Activated naive CD8-positive, alpha-beta T cell treated with anti-CD3 and anti-CD28 coated beads, Interleukin-2, amount 50 U/mL, for 16 hours (primary cell): ENCODE data around the gene PRR16.

ENCODE experiments used
- DNase-seq: peaks from one replicate; pipeline ENCODE4 v3.0.0-alpha.2; 2020; ENCODE audit warnings: low read depth, low spot score

The PRR16 gene

DNA sequence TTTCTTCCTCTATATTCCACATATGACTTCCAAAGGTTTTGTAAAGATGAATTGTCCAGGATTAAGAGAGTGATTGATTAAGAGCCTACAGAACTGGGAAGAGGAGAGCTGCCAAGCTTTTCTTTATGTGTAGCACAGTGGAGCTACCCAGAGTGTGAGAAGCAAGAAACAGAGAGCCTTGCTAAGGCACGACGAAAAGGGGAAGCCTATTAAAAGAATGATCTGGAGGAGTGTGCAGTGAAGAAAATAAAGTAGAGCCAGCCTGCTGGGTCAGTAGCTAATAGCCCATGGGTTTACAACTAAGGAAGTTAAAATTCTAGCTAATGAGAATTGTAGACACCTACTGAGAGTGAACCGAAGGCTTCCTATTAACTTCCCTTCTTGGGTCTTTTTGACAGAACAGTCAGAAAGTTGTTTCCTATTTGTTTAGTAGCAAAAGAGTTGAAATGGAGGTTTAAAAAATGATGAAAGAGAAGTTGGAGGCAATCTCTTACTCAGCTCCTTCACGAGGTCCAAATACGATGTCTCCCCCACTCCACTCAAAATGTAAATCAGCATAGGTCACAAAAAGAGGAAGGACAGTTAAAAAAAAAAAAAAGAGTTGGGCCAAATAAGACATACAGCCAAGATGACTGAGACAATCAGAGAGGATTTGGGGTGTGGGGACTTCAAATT lies 957 bp upstream of the PRR16 start:
- DNase-seq: no peak

DNA sequence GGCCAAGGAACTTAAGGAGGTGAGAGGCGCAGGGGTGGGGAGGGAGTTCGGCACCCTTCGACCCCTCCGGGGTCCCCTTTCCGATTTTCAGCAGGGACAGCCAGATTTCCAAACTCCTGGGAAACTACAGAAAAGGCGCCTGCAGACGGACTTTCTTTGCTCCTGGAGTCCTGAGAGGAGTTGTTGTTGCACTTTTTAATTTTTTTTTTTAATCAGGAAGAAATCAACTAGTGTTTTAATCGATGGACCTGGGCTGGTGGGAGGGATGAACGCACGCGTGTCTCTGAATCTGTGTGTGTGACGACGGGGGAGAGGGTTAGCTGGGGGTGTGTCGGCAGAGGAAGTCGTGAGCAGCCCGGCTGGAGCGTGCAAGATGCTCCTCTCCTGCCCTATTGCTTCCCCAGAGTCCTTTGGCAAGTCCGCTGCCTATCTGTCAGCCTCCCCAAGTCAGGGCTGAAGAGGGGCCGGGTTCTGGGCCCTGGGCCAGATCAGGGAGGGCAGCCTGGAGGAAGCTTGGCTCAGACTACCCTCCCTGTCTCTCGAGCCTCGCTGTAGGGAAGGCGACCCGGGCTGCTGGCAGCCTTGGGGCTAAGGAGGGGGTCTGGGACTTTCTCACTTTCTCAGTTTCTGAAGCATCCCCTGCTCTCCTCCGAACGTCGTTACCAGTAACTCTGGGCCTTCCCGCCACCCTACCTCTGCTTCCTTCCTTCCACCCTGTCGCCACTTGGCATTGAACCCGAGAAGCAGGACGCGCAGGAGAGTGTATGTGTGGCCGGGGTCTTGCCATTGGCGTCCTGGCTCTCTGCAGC lies 731 bp downstream of the PRR16 start:
- no peak for DNase-seq

DNA sequence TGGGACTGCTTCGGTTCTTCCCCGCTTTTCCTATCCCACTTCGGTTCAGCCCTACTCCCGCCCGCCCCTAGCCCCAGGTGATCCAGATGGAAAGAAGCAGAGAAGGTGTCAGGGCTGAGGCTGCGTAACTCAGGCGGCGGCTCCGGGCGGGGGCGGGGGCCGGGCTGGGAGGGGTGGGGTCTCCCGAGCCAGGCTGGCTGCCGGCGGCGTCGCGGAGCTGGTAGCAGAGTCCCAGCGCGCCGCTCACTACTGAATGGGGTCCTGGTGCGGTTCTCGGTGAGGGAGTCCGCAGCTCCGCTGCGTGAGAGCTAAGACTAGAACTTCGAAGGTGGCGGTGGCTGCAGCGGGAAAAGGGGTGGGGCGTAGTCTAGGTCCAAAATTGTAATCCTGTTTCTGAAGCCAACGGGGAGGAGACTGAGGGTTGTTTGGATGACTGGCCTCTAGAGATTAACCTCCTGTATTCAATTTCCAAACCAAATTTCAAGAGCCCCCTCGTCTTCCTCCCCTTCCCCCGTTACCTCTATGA lies 1.4 kb downstream of the PRR16 start:
- no peak for DNase-seq

DNA sequence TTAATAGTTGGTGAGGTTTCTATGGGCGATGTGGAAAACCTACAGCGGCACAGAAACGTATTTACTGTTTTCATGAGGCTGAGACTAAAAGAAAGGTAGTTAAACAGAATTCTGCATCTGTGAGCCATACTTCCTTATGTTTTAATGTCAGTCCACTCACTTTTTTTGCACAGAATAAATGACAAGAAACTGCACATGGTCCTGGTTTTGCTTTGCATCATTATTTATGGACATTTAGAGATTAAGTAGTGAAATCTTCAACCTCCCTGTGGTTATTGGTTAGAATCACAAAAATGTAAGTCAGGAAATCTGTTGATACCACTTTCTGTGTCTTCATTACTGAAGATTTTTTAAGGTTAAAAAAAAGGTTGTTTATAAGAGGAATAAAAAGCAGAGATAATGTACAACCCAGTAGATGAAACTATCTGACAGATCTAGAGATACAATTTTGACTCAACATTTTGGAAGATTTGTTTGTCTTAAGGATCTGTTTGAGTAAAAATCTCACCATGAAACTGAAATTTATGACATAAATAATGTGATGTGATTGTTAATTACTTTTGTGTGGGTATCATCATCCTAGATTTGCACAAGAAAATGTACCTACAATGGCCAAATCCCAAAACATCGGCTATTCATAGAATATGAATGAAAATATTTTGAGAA lies 2.4 kb downstream of the PRR16 start:
- no peak for DNase-seq

DNA sequence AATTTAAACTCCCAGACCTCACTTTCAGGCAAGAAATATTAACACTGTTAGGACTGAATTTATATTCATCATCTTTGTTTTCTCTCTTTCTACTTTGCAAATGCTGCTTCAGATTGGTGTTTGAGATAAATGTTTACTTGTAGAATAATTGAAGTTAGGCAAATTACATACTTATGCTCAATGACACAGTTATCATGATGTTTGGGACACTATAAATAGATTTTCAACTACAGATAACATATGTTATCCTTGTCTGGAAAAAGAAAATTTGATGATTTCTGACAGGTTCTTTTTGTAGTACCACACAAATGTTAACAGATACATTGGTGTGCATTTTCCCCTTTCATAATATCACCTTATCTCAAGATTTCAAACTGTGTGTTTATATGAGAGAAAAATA lies 7.9 kb downstream of the PRR16 start:
- DNase-seq: no peak

DNA sequence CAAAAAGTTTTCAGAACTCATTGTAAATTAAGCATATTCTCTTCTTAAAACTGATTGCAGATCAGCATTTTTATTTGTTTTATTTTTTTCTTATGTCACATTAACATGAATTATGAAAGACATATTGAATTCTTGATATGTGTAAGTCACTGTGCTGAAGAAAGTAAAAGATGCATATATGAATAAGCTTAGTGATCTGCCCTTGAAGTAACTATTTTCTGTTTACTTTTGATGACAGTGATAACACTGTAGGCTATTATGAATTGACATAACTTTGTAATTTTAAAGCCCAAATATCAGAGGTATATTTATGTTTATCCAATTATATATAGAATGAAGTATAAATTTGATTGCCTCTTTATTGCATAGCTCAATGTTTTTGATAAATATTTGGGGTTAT lies 8.8 kb downstream of the PRR16 start:
- no peak for DNase-seq

DNA sequence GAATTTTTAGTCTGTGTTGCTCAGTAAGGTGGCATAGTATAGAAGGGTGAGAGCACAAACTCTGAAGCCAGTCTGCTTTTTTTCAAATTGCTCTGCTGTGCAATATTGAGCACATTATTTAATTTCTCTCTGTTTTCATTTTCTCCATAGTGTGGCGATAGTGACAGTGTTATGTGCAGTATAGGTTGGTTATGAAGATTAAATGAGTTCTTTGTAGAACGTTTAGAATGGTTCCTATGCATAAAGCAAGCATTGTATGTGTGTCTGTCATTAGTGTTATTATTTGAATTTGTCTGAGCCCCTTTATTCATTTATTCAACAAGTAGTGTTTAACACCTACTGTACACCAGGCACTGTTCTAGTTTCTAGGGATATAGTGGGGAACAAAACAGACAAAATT lies 9.2 kb downstream of the PRR16 start:
- no peak for DNase-seq

DNA sequence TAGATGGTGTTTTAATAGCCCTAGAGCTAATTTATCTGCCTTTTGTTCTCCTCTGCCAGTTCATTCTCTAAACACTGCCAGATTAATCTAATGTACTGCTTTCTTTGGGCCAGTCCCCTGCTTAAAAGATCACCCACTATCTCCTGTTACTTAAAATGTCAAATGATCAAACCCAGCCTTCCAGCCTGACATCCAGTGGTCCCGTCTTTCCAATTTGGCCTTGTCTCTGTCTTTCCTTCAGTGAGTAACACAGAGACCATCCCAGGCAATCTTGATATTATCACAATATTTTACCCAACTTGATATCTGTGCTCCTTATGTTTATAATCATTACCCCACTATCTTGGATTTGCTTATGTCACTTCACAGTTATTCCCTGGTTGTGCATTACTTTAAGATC lies 12.0 kb downstream of the PRR16 start:
- DNase-seq: no peak

DNA sequence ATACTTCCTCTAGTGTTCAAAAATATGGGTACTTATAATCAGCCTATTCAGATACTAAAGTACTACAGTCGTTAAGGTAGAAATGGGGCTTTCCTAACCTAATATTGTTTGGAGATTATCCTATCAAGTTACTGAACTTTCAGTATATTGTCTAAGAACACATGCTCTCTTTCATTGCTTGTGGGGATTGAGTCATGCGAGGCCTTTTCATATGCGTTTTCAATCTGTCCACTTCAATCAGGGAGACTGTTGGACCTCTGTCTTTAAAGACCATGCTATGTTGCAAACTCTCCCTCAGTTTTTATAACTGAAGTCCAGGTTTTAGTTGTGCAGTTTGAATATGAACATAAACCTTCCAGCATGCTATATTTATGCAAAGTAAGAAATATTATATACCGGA lies 15.0 kb downstream of the PRR16 start:
- DNase-seq: no peak

DNA sequence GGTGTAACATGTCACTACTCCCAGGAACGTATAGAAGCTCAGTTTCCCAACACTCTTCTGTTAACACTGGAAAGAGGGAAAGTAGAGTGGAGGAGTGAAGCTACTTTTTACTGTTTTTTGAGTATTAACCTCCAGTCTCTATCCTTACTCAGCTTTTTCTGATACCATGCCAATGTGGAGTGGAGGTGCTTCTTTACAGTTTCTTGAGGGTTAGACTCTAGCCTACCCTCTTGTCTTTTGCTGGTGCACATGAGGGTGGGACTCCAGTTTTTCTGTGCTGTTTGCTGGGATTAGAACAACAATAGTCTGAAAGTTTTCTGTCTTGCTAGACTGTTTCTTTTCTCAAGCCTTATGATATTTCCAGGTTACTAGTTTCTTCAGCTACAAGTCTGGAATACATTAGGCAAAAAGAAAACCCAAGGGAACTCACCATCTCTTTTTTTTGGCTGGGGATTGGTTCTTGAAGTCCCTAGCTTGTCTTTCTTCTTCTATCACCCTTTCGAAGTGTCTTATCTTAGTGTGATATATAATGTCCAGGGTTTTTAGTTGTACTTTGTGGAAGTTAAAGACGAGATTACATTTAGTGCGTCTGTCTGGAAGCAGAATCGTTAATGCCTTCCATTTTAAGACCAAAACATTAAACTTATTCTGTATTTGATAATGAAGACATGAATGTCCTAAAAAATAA lies 35.9 kb downstream of the PRR16 start:
- no peak for DNase-seq

DNA sequence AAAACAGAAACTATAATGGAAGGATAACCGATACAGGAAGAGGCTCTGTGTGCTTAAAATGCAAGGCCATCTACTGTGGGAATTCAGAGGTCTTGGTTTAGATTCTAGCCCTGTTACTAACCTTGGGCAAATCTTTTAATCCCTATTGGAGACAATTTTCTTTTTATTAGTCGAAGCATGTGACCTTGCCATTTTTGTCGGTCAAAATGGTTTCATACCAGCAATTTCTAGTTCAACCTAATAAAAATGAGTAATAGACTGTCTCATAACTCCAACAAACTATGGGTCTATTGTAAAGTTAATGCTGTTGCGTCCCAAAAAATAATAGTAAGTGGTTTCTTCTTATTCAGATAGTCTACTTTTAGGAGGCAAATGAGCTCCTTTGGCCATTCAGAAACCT lies 38.4 kb downstream of the PRR16 start:
- no peak for DNase-seq

DNA sequence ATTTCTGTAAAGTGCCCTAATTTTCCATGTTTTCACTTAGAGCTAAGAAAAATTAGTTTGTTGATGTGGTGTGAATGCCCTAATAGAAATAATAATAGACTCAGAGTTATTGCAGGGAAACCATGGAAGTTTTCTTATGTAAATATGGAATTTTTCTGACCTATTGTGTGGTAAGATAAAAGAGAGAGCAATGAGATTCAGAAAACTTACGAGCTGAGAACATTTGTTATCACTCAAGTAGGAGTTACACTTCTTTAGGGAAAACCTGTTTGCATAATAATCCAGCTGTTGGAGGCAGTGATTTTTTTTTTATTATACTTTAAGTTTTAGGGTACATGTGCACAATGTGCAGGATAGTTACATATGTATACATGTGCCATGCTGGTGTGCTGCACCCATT lies 39.2 kb downstream of the PRR16 start:
- DNase-seq: no peak

DNA sequence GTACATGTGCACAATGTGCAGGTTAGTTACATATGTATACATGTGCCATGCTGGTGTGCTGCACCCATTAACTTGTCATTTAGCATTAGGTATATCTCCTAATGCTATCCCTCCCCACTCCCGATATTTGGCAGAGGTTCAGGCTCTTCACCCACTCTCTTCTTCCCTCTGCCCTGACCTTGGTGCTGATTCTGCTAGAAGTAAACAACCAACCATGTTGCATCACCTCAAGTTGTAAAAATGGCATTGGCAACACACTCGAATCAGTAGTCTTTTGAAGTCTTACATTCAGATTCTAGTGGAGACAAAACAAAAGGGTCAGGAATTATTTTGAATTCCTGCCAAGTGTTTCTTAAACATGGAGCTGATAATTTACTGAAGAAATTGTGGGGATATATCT lies 40.0 kb downstream of the PRR16 start:
- DNase-seq: no peak

DNA sequence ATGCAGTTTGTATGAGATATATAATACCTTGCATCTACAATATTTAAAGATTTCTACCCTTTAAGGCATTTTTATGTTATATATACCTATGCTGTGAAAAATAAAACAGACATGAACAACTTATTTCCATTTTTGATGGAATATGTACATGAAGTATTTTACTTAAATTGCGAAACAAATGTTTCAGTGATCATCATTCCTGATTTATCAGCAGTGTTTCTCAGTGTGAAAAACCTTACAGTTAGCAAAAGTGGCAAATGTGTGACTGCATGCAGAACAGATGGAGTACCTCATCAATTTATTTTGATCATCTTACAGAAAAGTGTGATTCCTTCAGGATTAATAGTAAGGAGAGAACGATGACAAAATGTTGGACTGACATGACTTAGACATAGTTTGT lies 43.1 kb downstream of the PRR16 start:
- DNase-seq: no peak

DNA sequence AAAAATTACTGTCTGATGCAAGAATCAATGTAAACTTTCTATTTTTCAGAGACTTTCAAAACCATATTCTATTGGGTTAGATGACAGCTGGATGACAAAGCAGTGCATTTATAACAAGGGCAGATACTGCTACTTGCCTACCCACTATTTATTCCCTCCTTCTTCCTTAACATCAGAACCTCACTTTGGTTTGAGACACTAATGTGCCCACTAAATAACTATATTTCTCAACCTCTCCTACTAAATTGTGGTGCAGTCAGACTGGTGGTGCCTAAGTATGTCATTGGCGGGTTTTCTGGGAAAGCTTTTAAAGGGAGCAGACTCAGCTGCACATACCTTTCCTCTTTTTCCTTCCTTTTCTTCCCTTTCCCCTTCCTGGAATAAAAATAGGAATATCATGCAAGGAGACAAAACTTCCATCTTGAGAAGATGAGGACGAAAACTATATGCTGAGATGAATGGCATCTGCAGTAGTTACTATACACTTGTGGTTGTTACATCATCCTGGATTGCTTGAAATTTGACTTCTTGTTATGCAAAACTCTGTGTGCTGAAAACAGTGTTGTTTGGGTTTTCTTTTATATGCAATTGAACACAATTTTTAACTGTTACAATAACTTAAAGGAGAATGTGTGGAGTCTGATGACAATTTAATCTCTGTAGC lies 43.8 kb downstream of the PRR16 start:
- no peak for DNase-seq

DNA sequence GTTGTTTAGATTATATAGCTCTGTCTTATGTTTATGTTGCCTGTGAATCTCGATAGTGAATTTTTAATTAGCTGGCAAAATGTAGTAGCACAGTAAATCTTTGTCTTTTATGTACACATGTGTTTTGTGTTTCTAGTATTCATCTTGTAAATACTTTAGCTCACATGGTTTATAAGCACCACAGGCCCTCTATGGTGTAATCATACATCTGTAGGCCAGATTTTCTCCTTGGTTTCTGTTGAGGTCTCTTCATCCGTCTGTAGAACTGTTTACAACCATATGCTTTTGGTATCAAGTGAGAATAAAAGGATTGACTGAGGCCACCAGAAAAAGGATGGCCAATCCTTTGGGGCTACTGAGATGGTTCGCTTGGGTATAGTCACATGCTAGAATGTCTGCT lies 45.0 kb downstream of the PRR16 start:
- no peak for DNase-seq

DNA sequence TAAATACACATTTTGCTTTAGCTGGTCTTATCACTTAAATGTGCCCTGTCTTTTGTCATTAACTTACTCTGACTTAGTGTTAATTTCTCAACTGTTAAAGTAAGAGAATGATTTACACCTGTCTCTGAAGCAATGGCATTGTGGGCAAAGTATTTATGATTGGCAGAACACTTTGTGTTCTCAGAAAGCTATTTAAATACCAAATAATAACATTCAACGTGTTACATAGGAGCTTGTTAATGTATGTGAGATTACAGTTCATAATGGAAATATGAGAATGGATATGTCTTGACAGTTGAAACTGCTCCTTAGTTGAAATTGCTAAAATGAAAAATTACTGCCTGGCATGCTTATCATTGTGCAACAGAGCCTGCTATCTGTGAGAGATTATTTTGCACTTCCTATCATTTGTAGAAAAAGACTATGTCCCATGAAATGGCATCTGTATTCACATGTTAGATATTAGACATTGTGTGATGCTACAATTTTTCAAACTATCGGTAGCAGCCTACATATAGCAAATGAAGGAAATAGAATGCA lies 46.1 kb downstream of the PRR16 start:
- no peak for DNase-seq

DNA sequence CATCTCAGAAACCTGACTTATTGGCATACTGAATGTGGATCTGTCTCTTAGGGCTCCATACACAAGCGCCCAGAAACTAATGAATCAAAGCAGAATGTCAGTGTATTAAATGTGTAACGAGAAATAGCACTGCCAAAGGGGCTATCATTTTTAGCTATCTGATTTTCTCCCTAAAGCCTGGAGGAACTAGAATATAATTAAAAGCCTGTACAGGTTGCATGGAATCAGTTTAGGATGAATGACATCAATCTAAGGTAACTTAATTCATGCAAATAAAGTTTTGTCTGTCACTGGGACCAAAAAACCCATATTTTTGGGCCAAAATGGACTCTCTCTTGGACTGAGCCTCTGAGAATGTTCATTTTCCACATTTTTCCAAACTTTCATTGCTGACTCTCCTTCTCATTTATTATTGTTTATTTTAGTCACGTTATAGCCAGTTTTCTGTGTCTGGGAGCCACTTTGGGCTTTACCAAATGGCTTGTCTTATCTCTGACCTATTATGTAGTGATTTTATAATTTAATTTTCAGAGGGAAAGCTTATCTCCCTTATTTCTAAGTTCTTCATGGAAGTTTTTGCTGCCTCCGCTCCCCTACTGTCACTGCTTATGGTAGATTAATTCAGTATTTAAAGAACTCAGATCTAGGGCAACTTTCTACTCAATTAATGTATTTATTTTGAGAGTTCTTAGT lies 47.0 kb downstream of the PRR16 start:
- DNase-seq: no peak

DNA sequence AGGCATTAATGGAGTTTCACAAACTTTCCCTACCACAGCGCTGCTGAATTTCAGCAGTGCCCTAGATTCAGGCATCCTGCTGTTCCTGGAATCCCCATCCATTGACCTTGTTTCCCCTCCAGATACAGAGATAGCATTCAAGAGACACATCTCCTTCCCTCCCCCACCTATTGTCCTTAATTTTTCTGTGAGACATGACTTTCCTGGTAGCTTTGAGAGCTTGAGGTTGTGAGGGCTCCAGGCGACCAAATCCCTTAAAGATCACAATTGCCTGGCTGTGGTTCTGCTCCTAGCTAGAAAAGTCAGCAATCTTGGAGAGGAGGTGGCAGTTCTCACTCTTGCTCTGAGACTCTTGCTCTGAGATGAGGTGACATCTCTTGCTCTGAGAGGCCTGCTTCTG lies 48.0 kb downstream of the PRR16 start:
- no peak for DNase-seq

DNA sequence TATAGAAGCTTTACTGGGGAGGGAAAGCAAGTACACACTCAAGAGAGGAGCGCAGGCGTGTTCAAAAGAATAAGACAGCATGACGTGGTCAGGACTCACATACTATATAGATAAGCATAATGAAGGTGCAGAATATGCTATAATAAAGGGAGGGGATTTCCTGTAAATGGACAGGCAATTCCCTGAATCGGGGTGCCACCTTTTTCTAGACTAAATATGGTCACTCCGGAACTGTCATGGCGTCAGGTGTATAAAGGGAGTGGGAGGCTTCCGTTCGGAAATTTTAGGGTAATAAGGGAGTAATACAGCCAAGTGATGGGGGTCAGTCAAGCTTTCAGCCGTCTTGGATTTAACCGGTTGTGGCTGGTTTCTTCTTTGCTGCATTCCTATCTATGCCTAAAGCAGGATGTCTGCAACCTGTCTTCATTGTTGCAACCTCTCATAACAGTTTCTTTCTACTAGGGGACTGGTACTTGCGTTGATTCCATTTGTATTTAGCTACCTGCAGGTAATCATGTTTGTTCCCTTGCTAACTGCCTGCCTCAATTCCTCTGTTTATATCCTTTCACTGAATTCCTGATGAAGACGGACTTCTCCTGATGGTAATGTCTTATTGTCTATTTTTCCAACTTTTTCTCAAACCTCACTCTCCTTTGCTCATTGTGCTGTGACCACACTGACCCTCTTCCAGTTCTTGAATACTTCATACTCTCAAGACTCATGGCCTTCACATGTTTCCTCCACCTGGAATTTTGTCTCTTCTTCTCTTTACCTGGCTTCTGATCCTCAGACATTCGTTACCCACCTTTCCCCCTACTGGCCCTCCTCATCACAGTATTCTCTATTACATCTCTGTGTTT lies 48.9 kb downstream of the PRR16 start:
- DNase-seq: no peak
